Central memory CD8-positive, alpha-beta T cell (primary cell): ENCODE measurements around the gene PALS1.
A peak's percentile ranks its signal among the peaks of the same experiment; 100 is the strongest.

Experiments used
- ATAC-seq: fragments of 150-1000 bp; cut with Tn5 transposase; replicated peaks from 2 replicates; pipeline ENCODE4 v1.10.0; 2022; ENCODE audit warnings: mild to moderate bottlenecking, moderate FRiP score, moderate number of reproducible peaks; ENCODE audit not compliant: poor library complexity, severe bottlenecking; ENCODE audit errors: extremely low read depth
- DNase-seq, 2 donors: peaks; one replicate each; pipeline ENCODE4 v3.0.0; 2021; ENCODE audit warnings: low spot score in 2 of 2
- H3K27ac Mint-ChIP-seq: one replicate; pipeline ENCODE4 v1.8.0; 2022; ENCODE audit warnings: low read depth, mild to moderate bottlenecking, moderate library complexity, mixed read lengths
- H3K27me3 Mint-ChIP-seq: one replicate; pipeline ENCODE4 v1.8.0; 2022; ENCODE audit warnings: mixed read lengths
- H3K36me3 Mint-ChIP-seq: one replicate; pipeline ENCODE4 v1.8.0; 2022; ENCODE audit warnings: mild to moderate bottlenecking, moderate library complexity, mixed read lengths; ENCODE audit not compliant: insufficient read depth
- H3K4me1 Mint-ChIP-seq: one replicate; pipeline ENCODE4 v1.8.0; 2022; ENCODE audit warnings: mixed read lengths
- H3K4me3 Mint-ChIP-seq: one replicate; pipeline ENCODE4 v1.8.0; 2022; ENCODE audit warnings: mild to moderate bottlenecking, moderate library complexity, mixed read lengths
- H3K9me3 Mint-ChIP-seq: one replicate; pipeline ENCODE4 v1.8.0; 2022; ENCODE audit warnings: mixed read lengths

Gene PALS1

DNA sequence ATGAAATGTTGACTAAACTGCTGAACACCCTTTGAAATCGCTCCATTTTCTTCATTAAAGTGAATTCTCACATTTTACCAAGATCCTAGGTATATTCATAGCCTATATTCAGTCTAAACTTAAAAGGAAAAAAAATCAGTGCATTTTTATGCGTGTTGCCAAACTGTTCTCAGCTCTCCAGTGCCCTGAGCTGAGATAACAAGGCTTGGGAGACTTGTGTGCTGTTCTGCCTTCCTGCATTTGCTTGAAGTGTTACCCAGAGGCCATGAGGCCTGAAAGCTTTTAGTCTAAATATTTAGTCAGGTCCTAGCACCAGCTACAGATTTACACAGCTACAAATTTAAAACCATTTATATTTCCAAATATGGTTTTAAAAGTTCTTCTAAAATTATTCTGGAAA, 8.6 kb upstream of the PALS1 start:
- no peaks in the 10 kb centered on the region for H3K4me1 Mint-ChIP-seq
- DNase-seq (no peak), ATAC-seq (no peak)
- H3K36me3 Mint-ChIP-seq = no peaks in the 10 kb centered on the region
- no peak overlapping the region for H3K4me3 Mint-ChIP-seq
- no peak overlapping the region for H3K27ac Mint-ChIP-seq
- H3K27me3 Mint-ChIP-seq = no peaks in the 10 kb centered on the region
- no peaks in the 10 kb centered on the region for H3K9me3 Mint-ChIP-seq

DNA sequence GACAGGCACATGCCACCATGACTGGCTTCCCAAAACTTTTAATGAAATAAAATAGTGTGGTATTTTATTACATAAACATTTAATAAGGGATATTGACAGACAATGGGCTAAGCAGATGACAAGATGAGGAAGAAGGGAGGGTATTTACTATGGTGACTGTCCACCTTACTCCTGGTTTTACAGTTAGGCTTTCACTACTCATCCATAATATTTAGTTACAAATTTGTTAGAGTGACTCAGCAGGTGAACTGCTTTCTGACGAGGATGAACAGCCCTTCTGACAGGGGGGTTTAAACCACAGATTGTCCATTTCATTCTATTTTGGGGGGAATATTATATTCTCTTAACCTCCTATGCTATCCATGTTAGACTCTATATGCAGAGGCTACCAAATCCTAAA, 3.6 kb upstream of the PALS1 start:
- DNase-seq (no peak), ATAC-seq (no peak)
- Mint-ChIP-seq H3K4me3 (no peak overlapping the region), H3K36me3 (peaks cover 5% of the 10 kb centered on the region), H3K9me3 (no peaks in the 10 kb centered on the region), H3K27me3 (no peaks in the 10 kb centered on the region), H3K4me1 (peaks cover 15% of the 10 kb centered on the region), H3K27ac (no peak overlapping the region)

GRCh38 chr14:67239582-67239981, 1.7 kb upstream of the PALS1 start:
- no peak for ATAC-seq
- DNase-seq = no peak
- Mint-ChIP-seq H3K9me3 (no peaks in the 10 kb centered on the region), H3K4me1 (peaks cover 16% of the 10 kb centered on the region), H3K27me3 (no peaks in the 10 kb centered on the region), H3K36me3 (peaks cover 5% of the 10 kb centered on the region), H3K4me3 (peak overlapping the region; percentile 86), H3K27ac (no peak overlapping the region)

- ATAC-seq (peak; percentile 3), DNase-seq (no peak)
- no peaks in the 10 kb centered on the region for H3K27me3 Mint-ChIP-seq
- peak overlapping the region; percentile 64 for H3K27ac Mint-ChIP-seq
- no peaks in the 10 kb centered on the region for H3K9me3 Mint-ChIP-seq
- H3K4me3 Mint-ChIP-seq = peak overlapping the region; percentile 86
- peaks cover 16% of the 10 kb centered on the region for H3K4me1 Mint-ChIP-seq
- peaks cover 5% of the 10 kb centered on the region for H3K36me3 Mint-ChIP-seq
Measured at GRCh38 chr14:67240168-67240932, 885 bp upstream of the PALS1 start.

- Mint-ChIP-seq H3K4me3 (peak overlapping the region; percentile 86), H3K27ac (peak overlapping the region; percentile 64), H3K36me3 (peaks cover 5% of the 10 kb centered on the region), H3K9me3 (no peaks in the 10 kb centered on the region), H3K27me3 (no peaks in the 10 kb centered on the region), H3K4me1 (peaks cover 16% of the 10 kb centered on the region)
- ATAC-seq (peak; percentile 95), DNase-seq (peak; percentile 75 to 83)
Measured at GRCh38 chr14:67240978-67241410, 241 bp upstream of the PALS1 start.

GRCh38 chr14:67242168-67242420, 859 bp downstream of the PALS1 start:
- no peaks in the 10 kb centered on the region for H3K9me3 Mint-ChIP-seq
- peak overlapping the region; percentile 86 for H3K4me3 Mint-ChIP-seq
- H3K36me3 Mint-ChIP-seq = peaks cover 5% of the 10 kb centered on the region
- ATAC-seq (no peak), DNase-seq (no peak)
- H3K27me3 Mint-ChIP-seq = no peaks in the 10 kb centered on the region
- peaks cover 16% of the 10 kb centered on the region for H3K4me1 Mint-ChIP-seq
- peak overlapping the region; percentile 64 for H3K27ac Mint-ChIP-seq

DNA sequence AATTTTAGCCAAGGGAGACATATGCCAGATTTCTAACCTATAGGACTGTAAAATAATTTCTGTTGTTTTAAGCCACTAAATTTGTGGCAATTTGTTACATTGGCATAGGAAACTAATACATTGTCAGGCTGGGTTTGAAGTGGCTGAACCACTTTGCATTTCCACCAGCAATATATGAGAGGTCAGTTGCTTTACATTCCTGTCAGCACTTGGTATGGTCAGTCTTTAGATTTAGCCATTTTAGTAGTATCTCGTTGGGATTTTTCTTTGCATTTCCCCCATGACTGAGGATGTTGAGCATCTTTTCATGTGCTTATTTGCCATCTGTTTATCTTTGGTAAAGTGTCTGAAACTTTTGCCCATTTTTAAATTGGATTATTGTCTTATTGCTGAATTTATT, 3.9 kb downstream of the PALS1 start:
- H3K27me3 Mint-ChIP-seq = no peaks in the 10 kb centered on the region
- no peaks in the 10 kb centered on the region for H3K9me3 Mint-ChIP-seq
- no peak for DNase-seq

DNA sequence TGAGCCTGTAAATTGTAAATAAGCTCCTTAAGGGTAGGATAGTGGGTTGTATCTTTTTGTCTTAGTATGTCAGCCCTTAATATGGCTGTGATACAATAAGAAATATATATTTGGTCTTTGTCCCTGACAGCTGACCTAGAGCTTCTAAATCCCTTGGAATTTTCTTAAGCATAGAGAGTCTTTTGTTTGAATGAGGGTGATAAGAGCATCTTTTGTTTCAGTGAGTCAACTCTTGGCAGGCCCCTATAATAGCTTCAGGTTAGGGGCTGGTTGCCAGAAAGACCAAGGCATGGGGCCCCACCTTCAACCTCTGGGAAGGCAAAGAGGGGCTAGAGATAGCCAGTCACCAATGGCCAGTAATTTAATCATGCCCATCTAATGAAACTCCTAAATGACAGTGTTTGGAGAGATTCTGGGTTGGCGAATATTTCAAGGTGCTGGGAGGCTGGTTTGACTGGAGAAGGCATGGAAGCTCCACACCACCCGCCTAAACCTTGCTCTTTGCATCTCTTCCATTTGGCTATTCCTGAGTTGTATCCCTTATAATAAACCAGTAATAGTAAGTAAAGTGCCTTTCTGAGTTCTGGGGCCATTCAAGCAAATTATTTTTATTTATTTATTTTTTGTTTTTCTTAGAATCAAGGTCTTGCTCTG, 10.5 kb downstream of the PALS1 start:
- H3K27me3 Mint-ChIP-seq = no peaks in the 10 kb centered on the region
- H3K36me3 Mint-ChIP-seq = no peaks in the 10 kb centered on the region
- DNase-seq = no peak
- H3K4me3 Mint-ChIP-seq = no peak overlapping the region
- no peaks in the 10 kb centered on the region for H3K9me3 Mint-ChIP-seq
- peaks cover 11% of the 10 kb centered on the region for H3K4me1 Mint-ChIP-seq
- H3K27ac Mint-ChIP-seq = no peak overlapping the region
- ATAC-seq = no peak

More for the DNA sequence above, 3.9 kb downstream of the PALS1 start:
- ATAC-seq = no peak
- Mint-ChIP-seq H3K36me3 (peaks cover 5% of the 10 kb centered on the region), H3K4me3 (no peak overlapping the region), H3K27ac (no peak overlapping the region), H3K4me1 (peaks cover 14% of the 10 kb centered on the region)

- Mint-ChIP-seq H3K9me3 (no peaks in the 10 kb centered on the region), H3K4me3 (no peak overlapping the region), H3K36me3 (peaks cover 1% of the 10 kb centered on the region), H3K27me3 (no peaks in the 10 kb centered on the region), H3K4me1 (peaks cover 11% of the 10 kb centered on the region), H3K27ac (no peak overlapping the region)
- DNase-seq = no peak
- no peak for ATAC-seq
Measured at GRCh38 chr14:67253076-67253635, 11.9 kb downstream of the PALS1 start.

GRCh38 chr14:67257906-67258305, 16.7 kb downstream of the PALS1 start:
- Mint-ChIP-seq H3K27ac (no peak overlapping the region), H3K27me3 (no peaks in the 10 kb centered on the region), H3K4me3 (no peak overlapping the region), H3K36me3 (peaks cover 1% of the 10 kb centered on the region), H3K4me1 (peaks cover 14% of the 10 kb centered on the region), H3K9me3 (no peaks in the 10 kb centered on the region)
- no peak for ATAC-seq
- no peak for DNase-seq

- ATAC-seq = no peak
- DNase-seq = no peak
- H3K36me3 Mint-ChIP-seq = peaks cover 1% of the 10 kb centered on the region
- no peaks in the 10 kb centered on the region for H3K9me3 Mint-ChIP-seq
- H3K27ac Mint-ChIP-seq = no peak overlapping the region
- no peak overlapping the region for H3K4me3 Mint-ChIP-seq
- H3K4me1 Mint-ChIP-seq = peaks cover 11% of the 10 kb centered on the region
- H3K27me3 Mint-ChIP-seq = no peaks in the 10 kb centered on the region
Measured at GRCh38 chr14:67260965-67261364, 19.7 kb downstream of the PALS1 start.

GRCh38 chr14:67263499-67264149, 22.4 kb downstream of the PALS1 start:
- Mint-ChIP-seq H3K4me3 (no peak overlapping the region), H3K9me3 (no peaks in the 10 kb centered on the region), H3K27ac (no peak overlapping the region), H3K4me1 (peaks cover 18% of the 10 kb centered on the region), H3K27me3 (no peaks in the 10 kb centered on the region), H3K36me3 (no peaks in the 10 kb centered on the region)
- no peak for ATAC-seq
- DNase-seq = no peak

DNA sequence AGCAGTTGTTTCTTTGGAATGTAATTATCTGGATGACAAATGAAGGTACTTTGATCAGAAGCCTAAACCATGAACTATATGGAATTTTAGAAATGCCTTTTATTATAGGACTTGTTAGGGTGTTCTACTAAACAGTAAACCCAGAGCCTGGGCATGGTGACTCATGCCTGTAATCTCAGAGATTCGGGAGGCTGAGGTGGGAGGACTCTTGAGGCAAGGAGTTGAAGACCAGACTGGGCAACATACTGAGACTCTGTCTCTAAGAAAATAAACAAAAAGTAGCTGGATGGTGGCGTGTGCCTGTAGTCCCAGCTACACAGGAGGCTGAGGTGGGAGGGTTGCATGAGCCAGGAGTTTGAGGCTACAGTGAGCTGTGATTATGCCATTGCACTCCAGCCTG, 23.9 kb downstream of the PALS1 start:
- H3K4me3 Mint-ChIP-seq = no peak overlapping the region
- ATAC-seq = no peak
- DNase-seq = no peak
- H3K36me3 Mint-ChIP-seq = no peaks in the 10 kb centered on the region
- H3K27me3 Mint-ChIP-seq = no peaks in the 10 kb centered on the region
- no peaks in the 10 kb centered on the region for H3K9me3 Mint-ChIP-seq
- H3K27ac Mint-ChIP-seq = no peak overlapping the region
- peaks cover 26% of the 10 kb centered on the region for H3K4me1 Mint-ChIP-seq
